Suprapubic skin (tissue), 4 donors: ENCODE results near the gene HSD17B11.
"Not testable (repeated sequence)": the region's sequence is repeated elsewhere in the genome, so short reads cannot be mapped to it uniquely, and the experiment has no call there.

Source experiments
- CTCF ChIP-seq, 2 donors: fragments of 200-600 bp in 1 of 2; fragments of 450-650 bp in 1 of 2; sonication (generic) in 1 of 2; IDR thresholded peaks; one replicate each; pipeline ENCODE4 v1.5.1; 2016 to 2019; ENCODE audit warnings: antibody characterized with exemption in 2 of 2, mild to moderate bottlenecking in 1 of 2, moderate library complexity in 1 of 2
- EP300 ChIP-seq: sonication (generic); formaldehyde crosslinking; IDR thresholded peaks from one replicate; pipeline ENCODE4 v1.6.1; 2017; ENCODE audit warnings: antibody characterized with exemption
- POLR2A ChIP-seq, 2 donors: fragments of 450-650 bp; IDR thresholded peaks; one replicate each; pipeline ENCODE4 v1.6.1; 2017; ENCODE audit warnings: antibody characterized with exemption in 2 of 2, mild to moderate bottlenecking in 2 of 2, moderate library complexity in 2 of 2
- POLR2AphosphoS5 ChIP-seq, 3 donors: sonication (generic); formaldehyde crosslinking; IDR thresholded peaks; one replicate each; pipeline ENCODE4 v1.6.1; 2017; ENCODE audit warnings: antibody characterized with exemption in 3 of 3

GRCh38 chr4:87406902-87407301, 15.9 kb upstream of the HSD17B11 start:
- not testable (repeated sequence) for TF ChIP-seq EP300; POLR2AphosphoS5 (IDR thresholded peaks at IDR 0.05); CTCF (IDR thresholded peaks at IDR 0.05); POLR2A (IDR thresholded peaks at IDR 0.05)
